Prostate gland (tissue), 2 donors: ENCODE measurements around the gene DYNC1H1. TPM values are rescaled to one million over a fixed set of nuclear protein-coding genes. Genes with fewer than 3 reads are reported as not detected.
"Not testable (repeated sequence)": the region's sequence is repeated elsewhere in the genome, so short reads cannot be mapped to it uniquely, and the experiment has no call there.

ENCODE experiments used
- DNase-seq: peaks from one replicate; pipeline ENCODE4 v3.0.0-alpha.2; 2019; ENCODE audit warnings: low spot score
- H3K27ac ChIP-seq, 2 donors: fragments of 200-600 bp; sonication (generic); 2 replicates each; pipeline ENCODE4 v1.5.1; 2017 to 2019
- H3K27me3 ChIP-seq: fragments of 200-600 bp; sonication (generic); replicated peaks from 2 replicates; pipeline ENCODE4 v1.5.1; 2019; ENCODE audit not compliant: insufficient read depth
- H3K36me3 ChIP-seq, 2 donors: fragments of 200-600 bp; sonication (generic); 1 replicate in 1 of 2; 2 replicates in 1 of 2; pipeline versions ENCODE4 v1.5.1 to v1.8.1; 2017 to 2019
- H3K4me1 ChIP-seq: fragments of 200-600 bp; sonication (generic); replicated peaks from 2 replicates; pipeline ENCODE4 v1.5.1; 2019
- H3K4me3 ChIP-seq, 2 donors: fragments of 200-600 bp; sonication (generic); 2 replicates each; pipeline ENCODE4 v1.5.1; 2017 to 2019
- H3K9me3 ChIP-seq: fragments of 200-600 bp; sonication (generic); 2 replicates; pipeline ENCODE4 v1.5.1; 2017
- POLR2A ChIP-seq: fragments of 450-650 bp; IDR thresholded peaks from one replicate; pipeline ENCODE4 v1.6.1; 2016; ENCODE audit warnings: antibody characterized with exemption, mild to moderate bottlenecking
- POLR2AphosphoS5 ChIP-seq: sonication (generic); formaldehyde crosslinking; IDR thresholded peaks from one replicate; pipeline ENCODE4 v1.6.1; 2017; ENCODE audit warnings: antibody characterized with exemption
- WGBS: methylation state at CpG from one replicate; pipeline ENCODE4 v1.1.5; 2018; 5-methylcytosine and 5-hydroxymethylcytosine counted together
- intact Hi-C: fragments of 100-400 bp; cut with DNase I; formaldehyde crosslinking; loops from one replicate; pipeline ENCODE4 v1.14.2; 2022
- total RNA-seq, 2 donors: library from RNA; depleted of rRNA; stranded (reverse); fragments of >200 nt; gene quantifications; one replicate each; pipeline ENCODE4 v1.1.0, GENCODE V29; 2016
- TF ChIP-seq, protein P1 (sequence below), 4 experiments: fragments of 200-600 bp in 2 of 4; fragments of 450-650 bp in 2 of 4; sonication (generic) in 2 of 4; IDR thresholded peaks; 1 replicate in 3 of 4; 2 replicates in 1 of 4; pipeline ENCODE4 v1.5.1; 2016 to 2019; ENCODE audit warnings: antibody characterized with exemption in 4 of 4, mild to moderate bottlenecking in 2 of 4, moderate library complexity in 2 of 4

The DYNC1H1 gene
- total RNA-seq, 2 donors from 2014 or later, result 366 to 616 TPM

DNA sequence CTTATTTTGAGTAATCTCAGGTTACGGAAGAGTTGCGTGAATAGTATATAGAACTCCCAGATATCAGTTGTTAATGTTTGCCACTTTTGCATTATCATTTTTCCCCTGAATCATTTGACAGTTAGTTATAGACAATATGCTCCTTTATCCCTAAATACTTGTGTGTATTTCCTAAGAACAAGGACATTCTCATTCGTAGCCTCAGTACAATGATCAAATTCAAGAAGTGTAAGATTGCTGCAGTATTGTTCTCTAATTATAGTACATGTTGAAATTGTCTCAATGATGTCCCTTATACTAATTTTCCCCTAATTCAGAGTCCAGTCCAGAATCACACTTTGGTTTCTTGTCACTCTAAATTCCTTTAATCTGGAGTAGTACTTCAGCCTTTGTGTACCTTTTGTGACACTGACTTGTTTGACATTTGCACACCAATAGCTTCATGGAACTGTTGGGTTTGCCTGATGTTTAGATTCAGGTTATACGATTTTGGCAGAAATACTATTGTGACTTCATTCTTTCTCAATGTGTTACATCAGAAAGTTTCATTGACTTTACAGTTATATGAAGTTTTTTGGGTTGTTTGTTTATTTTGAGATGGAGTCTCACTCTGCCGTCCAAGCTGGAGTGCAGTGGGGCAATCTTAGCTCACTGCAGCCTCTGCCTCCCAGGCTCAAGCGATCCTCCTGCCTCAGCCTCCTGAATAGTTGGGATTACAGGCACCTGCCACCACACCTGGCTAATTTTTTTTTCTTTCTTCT is 13.1 kb downstream of the DYNC1H1 start:
- Histone ChIP-seq H3K27me3 (no peaks in the 10 kb centered on the region), H3K27ac (no peak overlapping the region), H3K4me1 (no peaks in the 10 kb centered on the region), H3K4me3 (no peak overlapping the region), H3K36me3 (no peaks in the 10 kb centered on the region), H3K9me3 (no peaks in the 10 kb centered on the region)
- TF ChIP-seq POLR2AphosphoS5, result no peak
- TF ChIP-seq, protein P1, sequence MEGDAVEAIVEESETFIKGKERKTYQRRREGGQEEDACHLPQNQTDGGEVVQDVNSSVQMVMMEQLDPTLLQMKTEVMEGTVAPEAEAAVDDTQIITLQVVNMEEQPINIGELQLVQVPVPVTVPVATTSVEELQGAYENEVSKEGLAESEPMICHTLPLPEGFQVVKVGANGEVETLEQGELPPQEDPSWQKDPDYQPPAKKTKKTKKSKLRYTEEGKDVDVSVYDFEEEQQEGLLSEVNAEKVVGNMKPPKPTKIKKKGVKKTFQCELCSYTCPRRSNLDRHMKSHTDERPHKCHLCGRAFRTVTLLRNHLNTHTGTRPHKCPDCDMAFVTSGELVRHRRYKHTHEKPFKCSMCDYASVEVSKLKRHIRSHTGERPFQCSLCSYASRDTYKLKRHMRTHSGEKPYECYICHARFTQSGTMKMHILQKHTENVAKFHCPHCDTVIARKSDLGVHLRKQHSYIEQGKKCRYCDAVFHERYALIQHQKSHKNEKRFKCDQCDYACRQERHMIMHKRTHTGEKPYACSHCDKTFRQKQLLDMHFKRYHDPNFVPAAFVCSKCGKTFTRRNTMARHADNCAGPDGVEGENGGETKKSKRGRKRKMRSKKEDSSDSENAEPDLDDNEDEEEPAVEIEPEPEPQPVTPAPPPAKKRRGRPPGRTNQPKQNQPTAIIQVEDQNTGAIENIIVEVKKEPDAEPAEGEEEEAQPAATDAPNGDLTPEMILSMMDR (IDR thresholded peaks at IDR 0.05), result no peak
- TF ChIP-seq POLR2A, result no peak
- WGBS, result 83% methylated on average over 6 of the region's 6 CpGs
- no peak for DNase-seq
- intact Hi-C loops, result no loop called here

GRCh38 chr14:101979666-101980065 is 15.3 kb downstream of the DYNC1H1 start:
- H3K9me3 ChIP-seq, result no peaks in the 10 kb centered on the region
- H3K4me3 ChIP-seq, result no peak overlapping the region
- no peak overlapping the region for H3K27ac ChIP-seq
- H3K4me1 ChIP-seq, result no peaks in the 10 kb centered on the region
- H3K36me3 ChIP-seq, result no peaks in the 10 kb centered on the region
- WGBS, result 90% methylated on average over 6 of the region's 6 CpGs
- DNase-seq, result no peak
- TF ChIP-seq, protein P1 (IDR thresholded peaks at IDR 0.05), result no peak
- TF ChIP-seq POLR2AphosphoS5 (no peak), POLR2A (no peak)
- intact Hi-C loops, result no loop called here
- H3K27me3 ChIP-seq, result no peaks in the 10 kb centered on the region

GRCh38 chr14:101980251-101980650 is 15.9 kb downstream of the DYNC1H1 start:
- WGBS, result 79% methylated on average over 10 of the region's 10 CpGs
- H3K27ac ChIP-seq, result peak overlapping the region; percentile 11 to 26
- no peaks in the 10 kb centered on the region for H3K9me3 ChIP-seq
- DNase-seq, result no peak
- no peak for TF ChIP-seq POLR2A
- TF ChIP-seq, protein P1 (IDR thresholded peaks at IDR 0.05), result no peak
- no peak for TF ChIP-seq POLR2AphosphoS5
- H3K27me3 ChIP-seq, result no peaks in the 10 kb centered on the region
- no peaks in the 10 kb centered on the region for H3K4me1 ChIP-seq
- no peaks in the 10 kb centered on the region for H3K36me3 ChIP-seq
- intact Hi-C loops, result no loop called here
- H3K4me3 ChIP-seq, result no peak overlapping the region

- intact Hi-C loops, result no loop called here
- DNase-seq, result peak; percentile 84
- Histone ChIP-seq H3K27me3 (no peaks in the 10 kb centered on the region), H3K27ac (peak overlapping the region; percentile 21 to 48), H3K9me3 (no peaks in the 10 kb centered on the region), H3K4me1 (no peaks in the 10 kb centered on the region), H3K4me3 (no peak overlapping the region), H3K36me3 (no peaks in the 10 kb centered on the region)
- 3% methylated on average over 2 of the region's 2 CpGs for WGBS
- TF ChIP-seq, protein P1 (IDR thresholded peaks at IDR 0.05), result peak in 1 of 4 experiments; percentile 6
- no peak for TF ChIP-seq POLR2A
- TF ChIP-seq POLR2AphosphoS5, result peak; percentile 94
These were observed 16.3 kb downstream of the DYNC1H1 start for GRCh38 chr14:101980700-101981099.

- H3K27me3 ChIP-seq, result no peaks in the 10 kb centered on the region
- H3K9me3 ChIP-seq, result no peaks in the 10 kb centered on the region
- H3K4me3 ChIP-seq, result no peak overlapping the region
- WGBS, result 91% methylated on average over 6 of the region's 6 CpGs
- H3K4me1 ChIP-seq, result no peaks in the 10 kb centered on the region
- DNase-seq, result no peak
- peaks cover 15 to 17% of the 10 kb centered on the region in 2 donors for H3K36me3 ChIP-seq
- H3K27ac ChIP-seq, result no peak overlapping the region
- intact Hi-C loops, result no loop called here
- TF ChIP-seq POLR2AphosphoS5, result no peak
- no peak for TF ChIP-seq POLR2A
- TF ChIP-seq, protein P1 (IDR thresholded peaks at IDR 0.05), result no peak
These were observed 18.2 kb downstream of the DYNC1H1 start for GRCh38 chr14:101982621-101983020.

DNA sequence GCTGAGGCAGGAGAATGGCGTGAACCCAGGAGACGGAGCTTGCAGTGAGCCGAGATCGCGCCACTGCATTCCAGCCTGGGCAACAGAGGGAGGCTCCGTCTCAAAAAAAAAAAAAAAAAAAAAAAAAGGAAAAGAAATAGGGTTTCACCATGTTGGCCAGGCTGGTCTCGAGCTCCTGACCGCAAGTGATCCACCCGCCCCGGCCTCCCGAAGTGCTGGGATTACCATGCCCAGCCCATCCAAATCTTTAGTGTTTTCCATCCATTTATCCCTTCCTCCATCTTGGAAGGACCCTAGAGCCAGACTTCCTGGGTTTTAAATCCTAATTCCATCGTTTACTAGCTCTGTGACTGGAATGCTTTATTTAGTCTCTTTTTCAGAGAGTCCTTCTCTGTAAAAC is 20.5 kb downstream of the DYNC1H1 start:
- H3K4me3 ChIP-seq, H3K9me3 ChIP-seq, intact Hi-C loops, DNase-seq, H3K27ac ChIP-seq, H3K4me1 ChIP-seq, H3K27me3 ChIP-seq: not testable (repeated sequence)
- peaks cover 22 to 27% of the 10 kb centered on the region in 2 donors for H3K36me3 ChIP-seq
- WGBS, result 95% methylated on average over 12 of the region's 12 CpGs
